ENCODE data around the gene TNNT1.
"Not testable (repeated sequence)": the region's sequence is repeated elsewhere in the genome, so short reads cannot be mapped to it uniquely, and the experiment has no call there.

The TNNT1 gene

DNA sequence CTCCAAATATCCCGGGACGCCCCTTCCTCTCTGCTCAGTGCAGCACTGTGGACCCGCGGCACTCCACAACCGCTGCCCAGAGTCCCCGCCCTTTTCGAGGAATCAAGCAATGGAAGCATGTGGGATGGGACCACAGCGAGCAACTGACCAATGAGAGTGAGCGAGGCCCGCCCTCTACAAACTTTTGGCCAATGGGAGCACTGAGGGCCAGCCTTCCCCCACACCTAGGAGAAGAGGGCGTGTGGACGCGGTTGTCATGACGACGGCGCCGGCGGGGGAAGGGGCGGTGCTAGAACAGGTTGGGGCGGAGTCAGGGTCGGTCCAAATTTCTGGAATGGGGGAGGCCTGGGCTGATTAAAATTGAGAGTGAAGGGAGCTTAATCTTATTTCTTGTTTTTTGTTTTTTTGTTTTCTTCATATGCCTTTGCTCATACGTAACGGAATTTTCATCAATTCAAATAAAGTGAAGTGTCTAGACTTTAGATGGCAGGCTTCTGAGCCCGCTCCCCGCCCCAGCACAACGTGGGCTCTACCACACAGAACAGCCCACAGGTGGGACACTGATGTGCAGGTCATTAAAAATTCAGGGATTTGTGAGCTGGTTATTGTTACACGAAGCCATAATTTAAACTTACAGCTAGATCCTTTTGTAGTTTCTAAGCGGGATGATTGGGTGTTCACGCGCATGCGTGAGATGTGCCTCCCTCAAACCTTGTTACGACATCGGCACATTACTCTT is 17.7 kb upstream of the TNNT1 start, which contains the start of gene DNAAF3:
DNAAF3 (minus strand) TSS at position 84 of the 739 bp plus-strand sequence. CDS start 200 bp downstream, outside the sequence.
- DNase-seq = peak; percentile 78 to 81

DNA sequence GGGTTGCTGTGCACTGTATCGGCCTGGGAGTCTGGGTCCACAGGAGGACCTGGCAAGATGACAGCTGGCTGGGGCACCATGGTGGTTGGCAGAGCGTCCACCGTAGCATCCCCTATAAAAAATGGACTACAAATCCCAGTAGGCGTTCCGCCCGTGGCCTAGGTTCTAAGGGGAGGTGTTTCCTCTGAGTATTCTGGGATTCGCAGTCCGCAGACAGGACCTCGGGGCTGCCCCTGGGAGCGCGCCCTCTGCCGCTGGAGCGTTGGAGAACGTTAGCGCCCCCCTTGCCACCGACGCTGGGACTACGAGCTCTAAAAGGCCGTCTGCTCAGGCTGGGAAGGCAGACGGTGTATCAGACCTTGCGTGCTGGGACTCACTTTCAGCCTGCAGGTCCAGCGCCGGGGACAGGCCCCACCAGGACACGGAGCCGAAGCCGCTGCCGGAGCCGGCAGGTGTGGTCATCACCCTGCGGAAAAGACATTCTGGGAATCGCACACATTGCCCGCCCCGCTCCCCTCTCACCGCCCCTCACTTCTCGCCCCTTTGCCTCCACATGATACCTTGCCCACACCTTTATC is 17.0 kb upstream of the TNNT1 start:
- peak in 1 of 2 experiments; percentile 44 for DNase-seq

DNA sequence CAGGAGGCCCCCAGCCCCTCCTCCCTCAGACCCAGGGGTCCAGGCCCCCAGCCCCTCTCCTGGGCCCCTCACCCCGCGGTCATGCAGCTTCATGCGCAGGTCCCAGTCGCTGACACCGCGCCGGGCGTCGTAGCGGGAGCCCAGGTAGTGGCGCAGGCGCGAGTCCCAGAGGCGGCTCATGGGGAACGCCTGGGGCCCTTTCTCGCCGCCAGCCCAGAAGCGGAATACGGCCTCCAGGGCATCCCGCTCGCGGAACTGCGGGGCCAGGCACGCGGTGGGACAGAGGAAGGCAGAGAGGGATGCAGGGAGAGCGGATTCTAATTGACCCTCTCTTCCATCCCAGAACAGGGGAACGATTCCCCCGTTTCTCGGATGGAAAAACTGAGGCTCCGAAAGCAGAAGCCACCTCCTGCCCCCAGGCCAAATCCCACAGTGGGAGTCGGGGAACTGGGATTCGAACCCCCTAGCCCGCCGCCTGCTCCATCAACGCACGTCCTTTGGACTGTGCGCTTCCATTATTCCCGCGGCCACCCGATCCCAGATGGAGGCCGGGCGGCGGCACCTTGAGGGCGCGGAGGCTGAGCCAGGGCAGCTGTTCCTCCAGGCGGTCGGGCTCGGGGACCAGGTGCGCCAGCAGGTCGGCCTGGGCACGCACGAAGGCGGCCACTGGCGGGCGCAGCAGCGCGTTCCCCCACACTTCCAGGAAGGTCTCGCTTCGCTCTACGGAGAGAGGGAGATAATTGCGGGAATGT is 12.7 kb upstream of the TNNT1 start:
- no peak for DNase-seq

DNA sequence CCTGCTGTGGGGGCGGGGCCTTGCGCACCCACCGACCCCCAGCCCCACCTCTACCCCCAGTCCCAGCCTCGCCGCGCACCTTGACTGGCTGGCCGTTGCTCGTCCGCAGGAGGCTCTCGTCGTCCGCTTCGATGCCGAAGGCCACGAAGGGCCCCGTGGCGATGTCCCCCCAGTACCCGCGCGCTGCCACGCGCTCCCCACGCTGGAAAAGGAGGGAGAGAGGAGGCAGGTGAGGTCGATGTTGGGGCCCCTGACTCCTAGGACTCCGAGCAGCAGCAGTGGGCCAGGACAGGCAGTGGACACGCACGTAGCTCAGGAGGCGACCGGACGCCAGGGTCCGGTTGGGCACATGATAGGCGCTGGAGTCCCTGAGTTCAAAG is 12.0 kb upstream of the TNNT1 start:
- no peak for DNase-seq

DNA sequence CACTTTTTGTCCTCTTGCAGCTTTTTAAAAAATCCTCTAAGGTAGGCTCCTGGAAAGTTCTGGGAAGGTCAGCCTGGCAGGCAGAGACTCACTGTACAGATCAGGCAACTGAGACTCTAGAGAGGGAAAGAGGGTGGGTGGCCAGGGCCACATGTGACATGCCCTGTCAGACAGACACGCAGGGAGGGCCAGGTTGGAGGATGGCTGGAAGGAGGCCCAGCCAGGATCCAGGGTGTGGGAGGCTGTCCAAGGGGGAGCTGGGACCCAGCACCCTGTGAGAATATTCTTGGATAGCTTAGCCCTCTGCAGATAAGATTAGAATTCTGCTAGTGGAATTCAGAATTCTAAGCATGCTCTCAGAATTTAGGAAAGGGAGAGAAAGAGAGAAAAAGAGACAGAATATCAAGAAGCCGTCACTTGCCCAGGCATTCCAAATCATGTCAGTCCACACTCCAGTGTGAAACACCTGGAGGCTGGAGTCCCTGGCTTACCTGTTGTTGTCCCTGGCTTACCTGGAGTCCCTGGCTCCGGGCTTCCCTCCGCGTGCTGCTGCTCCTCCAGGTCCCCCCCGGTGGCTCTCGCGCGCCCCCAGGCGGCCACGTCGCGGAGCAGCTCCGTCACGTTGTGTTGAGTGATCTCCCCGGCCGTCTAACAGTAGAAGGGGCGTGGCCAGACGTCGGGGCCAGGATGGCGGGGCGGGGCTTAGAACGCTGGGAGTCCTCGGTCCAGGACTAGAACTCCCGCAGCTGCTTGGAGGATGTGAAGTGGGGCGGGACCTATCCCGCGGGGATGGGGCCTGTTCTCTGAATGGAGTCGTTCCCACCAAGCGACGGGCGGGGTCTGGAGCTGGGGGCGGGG is 11.4 kb upstream of the TNNT1 start:
- DNase-seq = peak; percentile 92 to 93

DNA sequence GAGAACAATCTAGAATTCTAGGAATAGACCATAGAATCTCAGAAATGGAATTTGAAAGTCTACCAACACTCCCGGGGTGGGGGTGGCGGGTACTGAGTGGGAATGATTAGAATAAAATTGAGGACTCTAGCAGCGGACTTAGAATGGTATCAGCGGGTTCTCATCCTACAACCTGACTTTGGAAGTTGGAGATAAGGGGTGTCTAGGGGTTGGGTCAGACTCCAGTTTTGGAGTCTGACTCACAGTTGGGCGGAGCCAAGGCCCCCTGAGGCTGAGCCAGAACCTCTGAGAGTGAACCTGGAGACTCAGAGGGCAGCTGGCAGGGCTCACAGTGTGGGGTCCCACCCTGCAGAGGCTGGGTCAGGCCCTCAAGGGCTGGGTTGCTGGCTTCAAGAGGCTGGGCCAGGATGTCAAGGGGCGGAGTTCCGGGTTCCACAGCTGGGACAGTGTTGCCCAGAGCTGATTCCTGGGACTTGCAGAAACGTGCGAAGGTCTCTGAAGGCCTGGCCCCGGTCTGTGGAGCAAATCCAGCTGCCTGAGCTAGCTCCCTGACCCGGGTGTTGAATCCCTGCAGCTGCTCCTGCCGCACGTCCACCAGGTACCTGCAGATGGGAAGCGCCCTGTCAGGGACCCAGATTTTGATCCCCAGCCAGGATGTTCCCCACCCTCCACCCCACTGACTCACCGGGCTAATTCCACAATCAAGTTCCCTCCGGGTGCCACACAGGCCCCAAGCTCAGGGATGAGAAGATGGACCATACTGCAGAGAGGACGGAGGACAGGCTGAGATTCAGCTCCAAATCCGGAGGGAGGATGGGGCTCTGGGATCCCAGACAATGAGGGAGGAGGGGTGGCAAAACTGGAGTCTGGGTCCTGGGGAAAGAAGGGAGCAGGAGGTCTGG is 10.1 kb upstream of the TNNT1 start:
- no peak for DNase-seq

DNA sequence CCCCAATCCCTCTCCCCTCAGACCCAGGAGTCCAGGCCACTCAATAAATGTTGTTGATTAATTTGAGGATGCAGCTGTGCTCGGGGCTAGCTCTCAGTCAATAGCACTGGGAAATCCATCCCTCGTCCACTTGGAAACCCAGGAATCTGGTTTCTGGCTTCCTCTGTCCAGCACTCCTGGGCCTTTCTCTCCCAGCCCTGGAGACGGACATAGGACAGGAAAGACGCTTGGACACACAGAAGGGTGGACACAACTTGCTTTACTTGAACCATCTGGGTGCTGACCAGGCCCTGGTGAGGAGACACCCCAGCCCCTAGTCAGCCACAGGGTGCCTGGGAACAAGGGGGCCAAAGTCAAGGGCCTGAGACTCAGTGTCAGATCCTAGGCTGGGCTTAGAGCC is 9.4 kb upstream of the TNNT1 start:
- no peak for DNase-seq

DNA sequence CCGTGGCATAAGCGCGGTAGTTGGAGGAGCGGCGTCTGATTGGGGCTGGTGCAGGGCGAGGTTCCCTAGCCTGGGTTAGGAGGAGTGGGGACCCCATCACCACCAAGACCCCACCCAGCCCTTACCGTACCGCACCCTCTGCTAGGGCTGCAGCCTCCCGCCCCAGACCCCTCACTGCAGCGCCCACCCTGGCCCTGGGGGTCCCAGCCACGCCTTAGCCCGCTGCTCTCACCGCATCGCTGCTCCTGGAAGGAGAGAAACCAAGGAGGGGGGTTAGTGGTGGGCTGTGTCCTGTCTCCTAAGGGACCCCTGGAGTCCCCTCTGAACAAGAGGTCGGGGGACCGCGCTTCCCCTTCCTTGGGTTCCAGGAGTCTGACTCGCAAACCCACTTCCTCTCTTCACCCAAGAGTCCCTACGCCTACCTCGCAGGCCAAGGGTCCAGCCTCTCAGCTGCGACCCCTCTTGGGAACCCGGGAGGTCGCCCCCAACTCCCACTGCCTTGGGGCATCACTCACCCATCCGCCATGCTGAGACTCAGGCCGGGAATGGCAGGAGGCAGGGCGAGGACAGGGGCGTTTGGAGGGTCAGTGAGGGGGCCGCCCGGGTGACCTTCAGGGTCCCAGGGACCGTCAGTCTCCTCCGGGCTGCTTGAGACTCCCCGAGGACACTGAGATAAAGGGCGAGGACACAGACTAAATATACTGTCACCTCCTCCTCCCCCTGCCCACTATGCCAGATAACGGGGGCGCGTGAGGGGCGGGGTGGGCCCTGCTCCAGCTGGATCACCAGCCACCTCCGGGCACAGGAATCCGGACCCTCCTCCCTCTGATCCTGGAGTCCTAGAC is 8.3 kb upstream of the TNNT1 start, which contains the start of gene TNNI3:
TNNI3 (minus strand) TSS at position 669 of the 845 bp plus-strand sequence; CDS start at position 526, 143 bp downstream.
- no peak for DNase-seq

DNA sequence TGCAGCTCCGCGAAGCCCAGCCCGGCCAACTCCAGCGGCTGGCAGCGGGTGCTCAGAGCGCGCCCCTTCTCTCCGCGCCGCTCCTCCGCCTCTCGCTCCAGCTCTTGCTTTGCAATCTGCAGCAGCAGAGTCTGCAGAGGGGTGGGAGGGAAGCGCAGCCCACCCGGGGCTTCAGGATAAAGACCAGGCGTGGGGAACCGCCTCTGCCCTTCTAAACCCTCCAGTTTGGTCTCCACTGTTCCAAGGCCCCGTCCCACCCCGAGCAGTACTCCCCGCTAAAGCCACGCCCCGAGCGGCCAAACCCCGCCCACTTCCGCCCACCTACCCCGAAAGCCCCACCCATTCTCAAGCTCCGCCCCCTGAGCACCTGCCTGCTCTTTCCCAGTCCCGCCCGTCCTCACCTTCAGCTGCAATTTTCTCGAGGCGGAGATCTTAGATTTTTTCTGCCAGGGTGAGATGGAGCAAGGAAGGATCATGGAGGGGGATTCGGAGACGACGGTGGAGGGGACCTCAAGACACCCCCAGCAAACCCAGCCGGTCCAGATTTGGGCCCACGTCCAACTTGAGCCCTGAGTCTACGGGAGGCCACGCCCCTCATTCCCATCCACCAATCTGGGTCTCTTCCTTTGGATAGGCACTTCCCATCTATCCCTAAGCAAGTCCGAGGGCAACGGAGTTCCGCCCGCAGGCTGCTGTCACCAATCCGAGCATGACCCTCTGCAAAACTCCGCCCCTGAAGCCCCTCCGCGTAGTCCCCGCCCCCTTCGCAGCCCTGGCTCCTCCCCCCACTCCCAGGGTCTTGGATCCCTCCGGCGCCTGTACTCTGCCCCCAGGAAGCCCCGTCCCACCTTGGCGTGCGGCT is 7.4 kb upstream of the TNNT1 start:
- DNase-seq = peak; percentile 39 to 45

DNA sequence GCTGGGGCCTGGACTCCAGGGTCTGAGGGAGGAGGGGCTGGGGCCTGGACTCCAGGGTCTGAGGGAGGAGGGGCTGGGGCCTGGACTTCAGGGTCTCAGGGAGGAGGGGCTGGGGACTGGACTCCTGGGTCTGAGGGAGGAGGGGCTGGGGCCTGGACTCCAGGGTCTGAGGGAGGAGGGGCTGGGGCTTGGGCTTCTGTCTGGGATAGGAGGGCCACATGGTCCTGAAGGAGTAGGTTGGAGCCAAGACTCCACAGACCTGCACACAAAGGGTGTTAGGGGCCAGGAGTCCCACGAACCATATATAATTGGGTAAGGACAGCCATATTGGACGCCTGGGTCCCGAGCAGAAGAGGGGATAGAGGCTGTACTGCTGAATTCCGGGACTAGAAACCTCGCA is 6.8 kb upstream of the TNNT1 start:
- not testable (repeated sequence) for DNase-seq

DNA sequence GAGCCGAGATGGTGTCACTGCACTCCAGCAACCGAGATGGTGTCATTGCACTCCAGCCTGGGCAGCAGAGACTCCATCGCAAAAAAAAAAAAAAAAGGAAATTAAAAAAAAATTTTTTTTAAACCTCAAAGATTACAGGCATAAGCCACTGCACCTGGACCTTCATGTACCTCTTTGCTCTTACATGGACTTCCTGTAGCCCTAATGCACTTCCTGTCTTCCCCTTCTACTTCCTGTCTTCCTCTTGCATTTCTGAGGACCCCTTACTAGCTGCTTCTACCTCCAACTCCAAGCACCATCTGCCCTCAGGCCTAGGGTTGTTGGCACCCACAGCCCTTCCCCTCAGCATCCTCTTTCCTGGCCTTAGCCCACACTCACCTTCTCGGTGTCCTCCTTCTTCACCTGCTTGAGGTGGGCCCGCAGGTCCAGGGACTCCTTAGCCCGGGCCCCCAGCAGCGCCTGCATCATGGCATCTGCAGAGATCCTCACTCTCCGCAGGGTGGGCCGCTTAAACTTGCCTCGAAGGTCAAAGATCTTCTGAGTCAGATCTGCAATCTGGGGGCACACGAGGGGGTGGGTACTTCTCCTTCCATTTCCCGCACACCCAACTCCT is 4.8 kb upstream of the TNNT1 start:
- DNase-seq = no peak

DNA sequence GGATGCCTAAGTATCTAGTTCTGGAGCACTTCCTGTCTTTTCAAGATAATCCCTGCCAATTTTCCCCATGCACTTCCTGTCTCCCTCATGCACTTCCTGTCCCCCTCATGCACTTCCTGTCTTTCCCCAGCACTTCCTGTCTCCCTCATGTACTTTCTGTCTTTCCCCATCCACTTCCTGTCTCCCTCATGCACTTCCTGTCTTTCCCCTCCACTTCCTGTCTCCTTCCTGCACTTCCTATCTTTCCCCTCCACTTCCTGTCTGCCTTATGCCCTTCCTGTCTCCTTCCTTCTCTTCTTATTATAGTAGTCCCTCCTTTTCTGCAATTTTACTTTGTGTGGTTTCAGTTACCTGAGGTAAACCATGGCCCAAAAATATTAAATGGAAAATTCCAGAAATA is 3.0 kb upstream of the TNNT1 start:
- DNase-seq = no peak

DNA sequence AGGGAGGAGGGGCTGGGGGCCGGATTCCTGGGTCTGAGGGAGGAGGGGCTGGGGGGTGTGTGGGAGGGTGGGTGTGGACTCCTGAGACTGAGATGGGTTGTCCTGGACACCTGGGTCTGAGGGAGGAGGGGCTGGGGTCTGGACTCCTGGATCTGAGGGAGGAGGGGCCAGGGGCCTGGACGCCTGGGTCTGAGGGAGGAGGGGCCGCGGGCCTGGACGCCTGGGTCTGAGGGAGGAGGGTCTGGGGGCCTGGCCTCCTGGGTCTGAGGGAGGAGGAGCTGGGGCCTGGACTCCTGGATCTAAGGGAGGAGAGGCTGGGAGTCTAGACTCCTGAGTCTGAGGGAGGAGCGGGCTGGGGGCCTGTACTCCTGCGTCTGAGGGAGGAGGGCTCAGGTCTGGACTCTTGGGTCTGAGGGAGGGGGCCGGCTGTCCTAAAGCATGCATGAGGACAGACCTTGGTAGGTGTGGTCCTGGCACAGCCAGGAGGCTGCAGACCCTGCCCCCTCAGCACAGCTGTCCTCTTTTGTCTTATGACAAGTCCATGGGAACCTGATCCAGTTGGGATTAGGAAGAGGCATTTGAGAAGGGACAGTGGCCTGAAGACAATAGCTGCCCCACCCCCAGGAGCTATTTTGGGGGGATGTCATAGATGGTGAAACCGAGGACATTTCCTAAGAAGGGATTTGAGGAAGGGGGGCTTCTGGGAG is 1.3 kb downstream of the TNNT1 start:
- DNase-seq = no peak

DNA sequence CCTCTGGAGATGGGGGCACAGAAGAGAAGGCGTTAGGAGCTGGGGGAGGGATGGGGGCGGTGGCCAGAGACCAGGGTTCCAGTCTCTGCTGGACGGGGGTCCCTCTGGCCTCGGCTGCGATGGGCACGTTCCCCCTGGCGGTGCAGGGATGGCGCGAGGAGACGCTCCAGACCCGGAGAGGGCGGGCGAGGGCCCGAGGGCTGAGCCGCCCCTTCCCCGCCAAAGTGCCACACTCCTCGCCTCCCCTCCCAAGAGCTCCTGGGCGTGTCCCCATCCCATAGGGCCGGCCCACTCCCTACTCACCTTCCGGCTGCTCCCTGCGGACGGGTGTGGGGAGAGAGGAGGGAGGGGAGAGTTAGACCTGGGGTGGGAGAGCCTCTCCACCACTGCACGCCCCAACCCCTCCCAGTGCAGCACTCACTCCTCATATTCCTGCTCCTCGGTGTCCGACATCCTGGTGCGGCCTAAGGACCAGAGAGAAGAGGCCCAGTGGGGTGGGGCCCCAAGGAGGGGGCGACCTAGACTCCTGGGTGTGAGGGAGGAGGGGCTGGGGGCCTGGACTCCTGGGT is 2.2 kb downstream of the TNNT1 start:
- DNase-seq = no peak

DNA sequence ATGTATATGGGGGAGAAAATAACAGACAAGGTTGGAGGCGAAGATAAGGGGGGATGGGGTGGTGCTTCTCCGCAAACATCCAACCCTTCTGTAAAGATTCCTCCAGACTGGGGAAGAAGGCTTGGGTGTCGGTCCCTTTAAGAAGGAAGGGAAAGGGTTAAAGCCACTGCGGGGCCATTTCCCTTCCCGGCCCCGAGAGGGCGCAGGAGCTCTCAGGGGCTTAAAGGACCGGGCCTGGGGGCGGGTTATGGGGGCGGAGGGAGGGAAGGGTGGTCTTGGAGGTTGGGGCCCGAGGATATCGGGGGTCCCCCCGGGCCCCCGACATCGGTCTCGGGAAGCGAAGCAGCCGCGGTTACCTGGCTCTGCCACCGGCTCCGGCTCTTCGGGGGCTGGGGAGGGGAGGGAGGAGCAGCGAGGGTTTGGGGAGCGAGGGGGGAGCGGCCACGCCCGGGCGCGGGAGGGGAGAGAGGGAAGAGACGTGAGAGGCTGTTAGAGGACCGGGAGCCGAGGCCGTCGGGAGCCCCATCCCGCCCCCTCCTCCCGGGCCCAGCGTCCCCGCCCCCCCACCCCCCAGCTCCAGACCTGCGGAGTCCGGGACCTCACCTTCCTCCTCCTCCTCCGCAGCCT is 2.8 kb downstream of the TNNT1 start:
- DNase-seq = no peak

DNA sequence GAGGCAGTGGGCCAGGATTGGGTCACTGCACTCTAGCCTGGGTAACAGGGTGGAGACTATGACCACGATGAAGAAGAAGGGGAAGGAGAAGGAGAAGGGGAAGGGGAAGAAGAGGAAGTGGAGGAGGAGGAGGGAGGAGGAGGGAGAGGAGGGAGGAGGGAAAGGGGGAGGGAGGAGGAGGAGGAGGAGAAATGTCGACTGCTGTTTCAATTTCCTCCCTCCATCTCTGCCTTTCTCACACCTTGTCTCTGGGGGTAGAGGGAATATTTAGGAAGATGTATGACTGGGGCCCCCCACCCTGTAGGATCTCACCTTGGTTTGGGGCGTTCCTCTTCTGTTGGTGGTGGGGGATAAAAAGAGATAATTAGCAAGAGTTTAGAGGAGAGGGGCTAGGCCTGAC is 3.8 kb downstream of the TNNT1 start:
- no peak for DNase-seq

DNA sequence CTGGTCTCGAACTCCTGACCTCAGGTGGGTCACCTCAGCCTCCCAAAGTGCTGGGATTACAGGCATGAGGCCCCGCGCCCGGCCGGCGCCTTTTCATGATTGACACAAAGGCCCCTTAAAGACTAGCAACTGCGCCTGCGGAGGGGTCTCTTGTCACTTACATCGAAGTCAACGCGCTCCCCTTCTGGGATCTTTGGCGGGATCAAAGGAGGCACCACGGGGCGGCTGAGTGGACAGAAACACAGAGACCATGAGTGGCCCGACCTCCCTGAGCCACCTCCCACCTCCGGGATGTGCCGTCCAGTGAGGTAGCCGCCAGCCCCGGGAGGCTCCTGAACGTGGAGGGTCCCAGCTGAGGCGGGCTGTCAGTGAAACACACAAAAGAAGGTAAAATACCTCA is 7.3 kb downstream of the TNNT1 start:
- DNase-seq = no peak

DNA sequence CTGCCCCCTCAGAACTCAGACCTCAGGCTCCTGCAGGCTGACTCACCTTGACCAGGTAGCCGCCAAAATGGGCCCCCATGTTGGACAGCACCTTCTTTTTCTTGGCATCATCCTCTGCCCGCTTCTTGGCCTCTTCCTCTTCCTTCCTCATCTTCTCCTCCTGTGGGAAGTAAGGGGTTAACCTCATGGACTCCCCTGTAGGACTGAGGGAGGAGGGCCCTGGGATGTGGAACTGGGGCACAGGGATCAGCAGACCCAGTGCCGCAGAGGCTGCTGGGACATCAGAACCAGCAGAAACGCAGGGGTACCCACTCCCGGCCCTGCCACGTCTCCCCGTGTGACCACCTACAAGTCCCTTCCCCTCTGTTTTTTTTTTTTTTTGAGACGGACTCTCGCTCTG is 11.1 kb downstream of the TNNT1 start:
- DNase-seq = no peak
